ENCODE measurements around the gene DEPP1.
A peak's percentile ranks its signal among the peaks of the same experiment; 100 is the strongest.

The DEPP1 gene

DNA sequence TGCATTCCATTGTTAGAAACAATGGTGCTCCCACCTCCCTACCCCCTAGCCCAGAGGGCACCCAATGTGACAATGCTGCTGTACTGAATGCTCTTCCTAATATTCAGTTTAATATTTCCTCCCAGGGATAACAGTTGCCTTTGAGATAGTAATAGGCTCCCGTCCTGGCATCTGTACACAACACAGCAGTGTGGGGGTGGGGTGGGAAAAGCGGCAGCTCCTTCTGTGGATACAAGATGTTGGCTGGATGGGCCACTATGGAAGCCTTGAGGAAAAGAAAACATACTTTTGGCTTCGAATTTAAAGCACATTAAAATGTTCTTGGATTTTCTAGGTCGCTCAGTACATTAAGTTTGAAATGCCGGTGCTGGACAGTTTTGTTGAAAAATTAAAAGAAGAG, 13.0 kb upstream of the DEPP1 start:
- no peaks in the 10 kb centered on the region for H3K36me3 ChIP-seq
- no peaks in the 10 kb centered on the region for H3K9me3 ChIP-seq
- TF ChIP-seq, protein P1, sequence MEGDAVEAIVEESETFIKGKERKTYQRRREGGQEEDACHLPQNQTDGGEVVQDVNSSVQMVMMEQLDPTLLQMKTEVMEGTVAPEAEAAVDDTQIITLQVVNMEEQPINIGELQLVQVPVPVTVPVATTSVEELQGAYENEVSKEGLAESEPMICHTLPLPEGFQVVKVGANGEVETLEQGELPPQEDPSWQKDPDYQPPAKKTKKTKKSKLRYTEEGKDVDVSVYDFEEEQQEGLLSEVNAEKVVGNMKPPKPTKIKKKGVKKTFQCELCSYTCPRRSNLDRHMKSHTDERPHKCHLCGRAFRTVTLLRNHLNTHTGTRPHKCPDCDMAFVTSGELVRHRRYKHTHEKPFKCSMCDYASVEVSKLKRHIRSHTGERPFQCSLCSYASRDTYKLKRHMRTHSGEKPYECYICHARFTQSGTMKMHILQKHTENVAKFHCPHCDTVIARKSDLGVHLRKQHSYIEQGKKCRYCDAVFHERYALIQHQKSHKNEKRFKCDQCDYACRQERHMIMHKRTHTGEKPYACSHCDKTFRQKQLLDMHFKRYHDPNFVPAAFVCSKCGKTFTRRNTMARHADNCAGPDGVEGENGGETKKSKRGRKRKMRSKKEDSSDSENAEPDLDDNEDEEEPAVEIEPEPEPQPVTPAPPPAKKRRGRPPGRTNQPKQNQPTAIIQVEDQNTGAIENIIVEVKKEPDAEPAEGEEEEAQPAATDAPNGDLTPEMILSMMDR (IDR thresholded peaks at IDR 0.05; ENCODE audit: low read depth, low read length) = no peak
- no peak for DNase-seq
- H3K4me1 ChIP-seq = no peaks in the 10 kb centered on the region
- no peak overlapping the region for H3K4me3 ChIP-seq (ENCODE audit: low read depth, low read length)
- H3K27me3 ChIP-seq = no peaks in the 10 kb centered on the region

DNA sequence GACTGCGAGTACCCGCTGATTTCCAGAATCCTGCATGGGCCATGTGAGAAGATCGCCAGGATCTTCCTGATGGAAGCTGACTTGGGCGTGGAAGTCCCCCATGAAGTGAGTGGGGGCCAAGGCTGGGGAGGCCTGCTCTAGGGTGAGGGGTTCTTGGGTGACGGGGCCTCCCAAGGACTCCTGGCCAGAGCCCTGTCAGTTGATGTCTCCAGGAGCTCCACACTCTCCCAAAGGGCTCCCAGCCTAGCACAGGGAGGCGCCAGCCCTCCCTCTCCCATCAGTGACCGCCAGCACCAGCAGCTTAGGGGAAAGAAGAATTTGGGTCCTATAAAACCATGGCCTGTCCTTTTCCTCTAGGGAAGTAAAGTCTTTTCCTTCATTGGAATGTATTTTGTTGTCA, 12.4 kb upstream of the DEPP1 start:
- TF ChIP-seq, protein P1 (IDR thresholded peaks at IDR 0.05; ENCODE audit: low read depth, low read length) = no peak
- Histone ChIP-seq H3K27me3 (no peaks in the 10 kb centered on the region), H3K36me3 (no peaks in the 10 kb centered on the region), H3K9me3 (no peaks in the 10 kb centered on the region), H3K4me3 (ENCODE audit: low read depth, low read length) (no peak overlapping the region), H3K4me1 (no peaks in the 10 kb centered on the region)
- no peak for DNase-seq

DNA sequence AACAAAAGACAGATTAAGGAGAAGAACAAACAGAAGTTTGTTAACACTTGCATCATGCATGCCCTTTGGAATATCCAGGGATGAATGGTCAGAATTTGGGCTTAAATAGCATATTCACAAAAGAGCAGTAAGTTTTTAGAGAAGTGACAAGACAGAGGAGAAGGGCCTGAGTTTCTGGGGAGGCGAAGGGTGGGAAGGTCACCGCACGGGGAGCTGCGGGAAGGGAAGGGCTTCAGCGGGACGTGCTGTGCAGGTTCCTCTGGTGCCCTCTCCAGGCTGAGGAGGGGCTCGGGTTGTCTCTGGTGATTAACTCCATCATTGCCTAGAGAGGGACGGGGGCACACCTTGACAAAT, 11.7 kb upstream of the DEPP1 start:
- Histone ChIP-seq H3K4me3 (ENCODE audit: low read depth, low read length) (no peak overlapping the region), H3K27me3 (no peaks in the 10 kb centered on the region), H3K4me1 (no peaks in the 10 kb centered on the region), H3K9me3 (no peaks in the 10 kb centered on the region), H3K36me3 (no peaks in the 10 kb centered on the region)
- TF ChIP-seq, protein P1 (IDR thresholded peaks at IDR 0.05; ENCODE audit: low read depth, low read length) = peak; percentile 63
- peak; percentile 49 for DNase-seq

DNA sequence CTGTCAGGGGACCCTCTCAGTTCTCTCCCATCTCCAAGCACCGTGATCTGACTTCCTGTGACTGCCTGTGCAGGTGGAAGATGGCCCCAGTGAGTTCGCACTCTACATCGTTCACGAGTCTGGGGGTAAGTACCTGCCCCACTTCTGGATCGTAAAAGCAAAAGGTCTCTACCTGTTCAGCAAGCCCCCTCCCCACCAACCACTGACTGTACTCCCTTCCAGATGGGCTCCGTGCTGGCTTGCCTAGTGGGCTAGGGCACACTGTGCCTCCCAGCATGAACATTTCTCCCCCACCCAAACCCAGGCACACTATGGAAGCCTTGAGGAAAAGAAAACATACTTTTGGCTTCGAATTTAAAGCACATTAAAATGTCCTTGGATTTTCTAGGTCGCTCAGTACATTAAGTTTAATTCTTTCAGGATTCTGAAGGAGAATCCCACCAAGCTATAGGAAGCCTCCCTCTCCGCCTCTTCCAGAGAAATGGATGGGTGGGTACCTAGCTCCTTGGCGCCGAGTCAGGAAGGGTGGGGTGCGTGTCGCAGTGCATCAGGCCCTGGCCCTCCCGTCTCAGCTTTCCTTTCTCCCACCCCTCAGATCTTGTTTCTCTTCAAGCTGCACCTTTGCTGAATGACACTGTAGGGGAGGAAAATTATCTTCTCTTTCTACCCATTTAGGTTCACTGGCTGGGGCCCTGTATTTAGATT, 11.1 kb upstream of the DEPP1 start:
- no peak for DNase-seq
- TF ChIP-seq, protein P1 (IDR thresholded peaks at IDR 0.05; ENCODE audit: low read depth, low read length) = no peak
- no peaks in the 10 kb centered on the region for H3K36me3 ChIP-seq
- no peak overlapping the region for H3K4me3 ChIP-seq (ENCODE audit: low read depth, low read length)
- no peaks in the 10 kb centered on the region for H3K4me1 ChIP-seq
- no peaks in the 10 kb centered on the region for H3K27me3 ChIP-seq
- no peaks in the 10 kb centered on the region for H3K9me3 ChIP-seq

DNA sequence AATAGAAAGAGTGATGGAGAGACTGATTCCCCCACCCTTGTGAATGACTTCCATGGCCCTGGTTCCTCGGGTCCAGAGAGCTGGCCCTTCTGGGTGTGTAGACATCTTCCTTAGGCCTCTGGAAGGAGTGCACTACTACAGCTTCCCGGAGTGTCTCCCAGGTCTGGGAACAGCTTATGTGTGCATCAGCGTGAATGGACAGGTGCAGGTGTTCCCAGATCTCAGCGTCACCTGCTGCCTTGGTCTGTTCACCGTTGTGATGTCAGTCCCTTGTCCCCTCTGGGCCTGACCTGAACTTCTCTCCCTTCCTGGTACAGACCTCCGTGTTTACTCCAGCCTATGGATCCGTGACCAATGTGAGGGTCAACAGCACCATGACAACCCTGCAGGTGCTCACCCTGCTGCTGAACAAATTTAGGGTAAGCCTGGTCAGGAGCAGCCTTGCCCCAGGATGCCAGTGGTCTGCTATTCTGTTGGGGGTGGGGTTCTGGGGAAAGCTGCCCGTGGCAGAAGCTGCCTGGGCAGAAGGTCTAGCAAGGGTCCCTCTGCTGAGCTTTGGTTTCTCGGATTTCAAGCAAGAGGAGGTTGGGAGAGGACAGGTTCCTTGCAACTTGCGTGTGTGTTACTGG, 10.5 kb upstream of the DEPP1 start:
- no peaks in the 10 kb centered on the region for H3K4me1 ChIP-seq
- TF ChIP-seq, protein P1 (IDR thresholded peaks at IDR 0.05; ENCODE audit: low read depth, low read length) = no peak
- H3K9me3 ChIP-seq = no peaks in the 10 kb centered on the region
- no peaks in the 10 kb centered on the region for H3K36me3 ChIP-seq
- DNase-seq = no peak
- no peak overlapping the region for H3K4me3 ChIP-seq (ENCODE audit: low read depth, low read length)
- H3K27me3 ChIP-seq = no peaks in the 10 kb centered on the region

DNA sequence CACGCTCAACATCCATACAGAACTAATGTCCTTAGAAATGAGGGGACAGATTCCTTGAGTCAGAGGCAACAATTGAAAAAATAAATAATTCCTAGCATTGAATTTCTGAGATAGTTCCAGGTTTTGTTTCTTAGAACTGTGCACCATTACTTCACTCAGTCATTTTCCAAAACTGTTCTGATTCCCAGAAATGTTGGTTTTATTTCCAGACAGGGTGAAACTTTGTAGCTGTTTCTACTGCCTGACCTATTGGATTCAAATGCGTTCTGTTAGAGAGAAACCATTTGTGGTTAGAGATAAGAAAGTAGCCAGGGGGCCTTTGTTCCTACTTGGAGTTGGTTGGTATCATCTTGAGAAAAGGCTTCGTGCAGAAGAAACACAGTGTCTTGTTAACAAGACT, 8.1 kb upstream of the DEPP1 start:
- no peaks in the 10 kb centered on the region for H3K9me3 ChIP-seq
- no peak for DNase-seq
- H3K4me1 ChIP-seq = no peaks in the 10 kb centered on the region
- H3K36me3 ChIP-seq = no peaks in the 10 kb centered on the region
- no peaks in the 10 kb centered on the region for H3K27me3 ChIP-seq
- no peak overlapping the region for H3K4me3 ChIP-seq (ENCODE audit: low read depth, low read length)
- TF ChIP-seq, protein P1 (IDR thresholded peaks at IDR 0.05; ENCODE audit: low read depth, low read length) = no peak
